ENCODE results near the gene SYNDIG1.

GRCh38 chr20:24518515-24518914, 49.1 kb downstream of the SYNDIG1 start:
- TF ChIP-seq, protein P1, sequence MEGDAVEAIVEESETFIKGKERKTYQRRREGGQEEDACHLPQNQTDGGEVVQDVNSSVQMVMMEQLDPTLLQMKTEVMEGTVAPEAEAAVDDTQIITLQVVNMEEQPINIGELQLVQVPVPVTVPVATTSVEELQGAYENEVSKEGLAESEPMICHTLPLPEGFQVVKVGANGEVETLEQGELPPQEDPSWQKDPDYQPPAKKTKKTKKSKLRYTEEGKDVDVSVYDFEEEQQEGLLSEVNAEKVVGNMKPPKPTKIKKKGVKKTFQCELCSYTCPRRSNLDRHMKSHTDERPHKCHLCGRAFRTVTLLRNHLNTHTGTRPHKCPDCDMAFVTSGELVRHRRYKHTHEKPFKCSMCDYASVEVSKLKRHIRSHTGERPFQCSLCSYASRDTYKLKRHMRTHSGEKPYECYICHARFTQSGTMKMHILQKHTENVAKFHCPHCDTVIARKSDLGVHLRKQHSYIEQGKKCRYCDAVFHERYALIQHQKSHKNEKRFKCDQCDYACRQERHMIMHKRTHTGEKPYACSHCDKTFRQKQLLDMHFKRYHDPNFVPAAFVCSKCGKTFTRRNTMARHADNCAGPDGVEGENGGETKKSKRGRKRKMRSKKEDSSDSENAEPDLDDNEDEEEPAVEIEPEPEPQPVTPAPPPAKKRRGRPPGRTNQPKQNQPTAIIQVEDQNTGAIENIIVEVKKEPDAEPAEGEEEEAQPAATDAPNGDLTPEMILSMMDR (conservative IDR thresholded peaks at IDR 0.05; ENCODE audit: low read depth, low read length): no peak
- no peak for TF ChIP-seq EZH2 (IDR thresholded peaks at IDR 0.05; ENCODE audit: borderline replicate concordance, low read depth, low read length, poor library complexity, severe bottlenecking)

Measured in A673 (cell line).